NCI-H2029 (cell line): ENCODE measurements around the gene KDM2A.

Experiments used
- DNase-seq: peaks from one replicate; lab custom pipeline; 2025; lab: John Stamatoyannopoulos, UW

The KDM2A gene

DNA sequence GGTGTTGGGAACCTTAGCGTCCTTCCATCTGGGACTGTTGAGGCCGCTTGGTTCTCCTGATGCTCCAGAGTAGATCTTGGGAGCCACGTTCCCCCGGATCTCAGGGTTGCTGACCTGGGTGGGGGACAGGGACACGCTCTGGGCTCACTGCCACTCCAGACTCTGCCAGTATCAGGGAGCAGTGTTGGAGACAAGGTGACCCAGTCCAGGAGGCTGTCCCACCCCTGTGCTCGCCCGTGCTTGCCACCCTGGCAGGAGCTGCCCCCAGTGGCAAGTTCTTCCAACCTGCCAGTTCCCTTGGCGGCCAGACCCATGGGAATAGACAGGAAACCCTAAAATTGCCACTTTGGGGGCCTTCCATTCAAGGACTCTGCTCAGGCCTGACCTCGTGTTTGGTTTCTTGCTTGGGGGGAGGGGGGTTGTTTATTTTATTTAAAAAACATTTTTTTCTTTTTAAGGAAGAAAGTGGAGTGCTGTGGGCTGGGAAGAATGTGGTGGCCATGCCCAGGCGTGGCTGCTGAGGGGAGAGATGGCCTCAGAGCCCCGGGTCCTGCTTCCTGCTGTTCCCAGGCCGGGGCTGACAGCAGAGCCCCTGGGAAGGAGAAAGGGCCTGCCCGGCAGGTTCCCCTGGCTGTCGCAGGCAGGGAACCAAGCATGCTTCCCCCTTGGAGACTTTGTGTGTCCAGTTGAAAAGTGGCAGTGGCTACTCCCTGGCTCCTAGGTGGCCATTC, 154.4 kb downstream of the KDM2A start:
- no peak for DNase-seq

GRCh38 chr11:67274768-67275605, 155.9 kb downstream of the KDM2A start:
- no peak for DNase-seq

DNA sequence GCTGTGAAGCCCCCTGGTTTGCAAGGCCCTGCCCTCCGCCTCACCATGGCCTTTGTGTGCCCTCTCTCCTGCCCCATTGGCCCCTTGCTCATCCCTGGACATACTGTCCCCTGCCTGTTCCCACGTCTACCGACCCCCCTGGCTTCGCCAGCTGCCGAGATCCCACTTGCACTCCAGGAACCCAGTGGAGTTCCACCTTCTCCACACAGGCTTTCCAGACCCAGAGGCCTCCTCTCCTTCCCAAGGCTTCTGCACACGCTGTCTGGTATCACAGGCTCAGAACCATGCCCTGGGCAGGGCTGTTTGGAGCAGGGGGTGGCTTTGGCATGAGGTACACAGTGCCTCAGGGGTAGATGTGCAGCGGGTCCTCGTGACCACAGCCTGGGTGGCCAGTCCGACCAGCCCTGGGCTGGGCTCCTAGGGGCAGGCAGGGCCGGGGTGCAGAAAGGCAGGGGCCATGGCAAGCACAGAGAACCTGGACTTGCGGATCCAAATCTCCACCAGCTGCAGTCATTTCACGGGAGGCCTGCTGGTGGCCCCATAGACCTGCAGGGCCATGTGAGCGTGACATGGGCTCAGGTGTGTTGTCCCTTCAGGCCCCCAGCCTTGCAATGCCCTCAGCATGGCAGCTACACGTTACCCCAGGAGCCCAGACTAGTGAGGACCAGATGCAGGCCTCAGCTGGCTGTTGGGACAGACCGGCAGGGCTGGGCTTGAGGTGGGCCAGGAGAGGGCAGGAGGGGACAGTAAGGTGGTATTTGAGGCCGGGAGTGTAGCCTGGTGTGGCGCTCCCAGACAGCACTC, 156.7 kb downstream of the KDM2A start:
- DNase-seq: no peak

DNA sequence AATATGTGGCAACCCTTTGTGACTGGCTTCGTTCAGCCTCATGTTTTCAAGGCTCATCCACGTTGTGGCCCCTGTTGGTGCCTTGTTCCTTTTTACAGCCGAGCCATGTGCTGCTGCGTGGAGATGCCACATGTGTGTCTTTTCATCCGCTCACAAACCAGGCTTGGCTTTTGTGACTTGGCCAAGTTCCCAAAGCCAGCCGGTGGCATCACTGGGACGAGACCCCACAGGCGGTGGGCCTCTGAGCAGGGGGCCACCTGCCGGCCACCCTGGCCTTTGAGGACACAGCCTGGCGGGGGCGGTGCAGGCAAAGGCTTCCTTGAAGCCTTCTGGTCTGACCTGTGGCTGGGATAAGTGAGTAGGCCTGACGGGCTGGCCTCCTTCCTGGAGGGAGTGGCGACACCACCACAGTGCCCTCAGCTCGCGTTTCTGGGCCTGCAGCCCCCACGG, 157.7 kb downstream of the KDM2A start:
- DNase-seq: no peak

DNA sequence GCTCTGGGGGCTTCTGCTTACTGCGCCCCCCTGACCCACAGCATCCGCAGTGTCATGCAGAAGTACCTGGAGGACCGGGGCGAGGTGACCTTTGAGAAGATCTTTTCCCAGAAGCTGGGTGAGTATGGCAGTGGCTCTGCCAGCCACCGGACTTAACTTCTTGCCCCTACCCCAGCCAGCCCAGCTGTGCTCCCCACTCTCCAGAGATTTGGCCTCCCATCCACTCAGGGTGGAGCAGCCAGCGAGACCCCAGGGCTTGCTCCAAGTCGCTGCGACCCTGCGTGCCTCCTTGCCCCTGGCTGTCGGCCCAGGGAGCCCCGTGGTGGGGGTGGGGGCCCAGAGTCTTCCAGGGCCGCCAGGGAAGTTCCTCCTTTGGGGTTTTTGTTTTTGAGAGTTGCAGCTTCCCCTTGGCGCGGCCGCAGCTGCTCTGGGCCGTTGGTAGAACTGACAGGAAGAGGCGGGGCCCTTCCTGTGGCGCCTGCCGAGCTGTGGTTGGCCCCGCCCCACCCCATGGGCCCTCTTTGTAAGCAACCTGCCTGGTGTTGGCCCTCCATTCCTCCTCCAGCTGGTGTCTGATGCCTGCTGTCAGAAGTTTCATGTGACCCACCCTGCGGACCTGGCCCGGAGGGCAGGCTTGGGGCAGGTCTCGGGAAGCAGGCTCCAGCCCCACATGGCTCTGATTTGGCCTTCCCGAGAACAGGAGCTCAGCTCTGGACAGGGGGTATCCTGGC, 158.3 kb downstream of the KDM2A start:
- peak; percentile 79 for DNase-seq

GRCh38 chr11:67278135-67278938, 159.3 kb downstream of the KDM2A start:
- no peak for DNase-seq

DNA sequence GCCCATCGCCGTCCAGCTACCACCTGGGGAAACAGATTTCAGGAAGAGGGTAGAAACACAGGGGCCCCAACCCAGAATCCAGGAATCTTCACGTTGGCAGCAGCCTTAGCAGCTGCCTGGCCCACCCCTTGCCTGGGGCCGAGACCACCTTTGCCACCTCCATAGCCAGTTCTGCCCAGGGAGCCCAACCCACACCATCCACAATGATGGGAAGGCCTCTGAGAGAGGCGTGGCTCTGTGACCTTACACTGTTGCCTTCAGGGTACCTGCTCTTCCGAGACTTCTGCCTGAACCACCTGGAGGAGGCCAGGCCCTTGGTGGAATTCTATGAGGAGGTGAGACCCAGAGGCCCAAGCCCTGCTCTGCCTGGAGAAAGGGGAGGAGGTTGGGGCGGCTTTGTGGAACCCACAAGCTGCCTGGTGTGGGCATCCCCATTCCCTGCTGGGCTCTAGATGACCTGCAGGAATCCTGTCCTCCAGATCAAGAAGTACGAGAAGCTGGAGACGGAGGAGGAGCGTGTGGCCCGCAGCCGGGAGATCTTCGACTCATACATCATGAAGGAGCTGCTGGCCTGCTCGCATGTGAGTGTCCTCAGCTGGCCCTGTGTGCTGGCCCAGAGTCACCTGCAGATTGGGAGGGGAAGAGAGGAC, 160.0 kb downstream of the KDM2A start:
- DNase-seq: no peak

DNA sequence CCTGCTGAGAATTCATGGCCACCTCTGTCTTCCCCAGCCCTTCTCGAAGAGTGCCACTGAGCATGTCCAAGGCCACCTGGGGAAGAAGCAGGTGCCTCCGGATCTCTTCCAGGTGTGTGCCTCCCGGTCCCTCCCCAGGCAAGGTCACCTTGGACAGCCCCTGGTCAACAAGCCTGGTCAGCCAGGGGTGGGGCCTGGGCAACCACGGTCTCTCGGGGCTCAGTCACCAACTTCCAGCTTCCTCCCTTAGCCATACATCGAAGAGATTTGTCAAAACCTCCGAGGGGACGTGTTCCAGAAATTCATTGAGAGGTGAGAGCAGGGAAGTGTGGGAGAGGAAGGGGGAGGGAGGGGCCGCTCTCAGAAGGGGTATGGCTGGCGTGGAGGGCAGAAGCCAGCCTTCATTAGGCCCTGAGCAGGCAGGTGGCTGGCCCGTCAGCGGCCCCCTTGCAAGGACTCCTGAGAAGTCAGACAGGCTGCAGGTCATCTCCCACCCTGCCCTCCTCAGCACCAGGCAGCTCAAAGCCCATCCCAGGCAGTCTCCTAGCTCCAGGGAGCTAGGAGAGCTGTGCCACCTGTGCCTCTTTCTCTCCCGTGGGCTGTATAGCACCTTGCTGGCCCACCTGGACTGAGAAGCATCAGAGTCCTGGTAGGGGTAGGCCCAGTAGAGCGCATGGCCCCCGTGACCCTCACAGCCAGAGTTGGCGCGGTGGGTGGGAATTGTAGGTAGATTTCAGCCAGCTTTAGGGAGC, 160.7 kb downstream of the KDM2A start:
- DNase-seq: no peak

DNA sequence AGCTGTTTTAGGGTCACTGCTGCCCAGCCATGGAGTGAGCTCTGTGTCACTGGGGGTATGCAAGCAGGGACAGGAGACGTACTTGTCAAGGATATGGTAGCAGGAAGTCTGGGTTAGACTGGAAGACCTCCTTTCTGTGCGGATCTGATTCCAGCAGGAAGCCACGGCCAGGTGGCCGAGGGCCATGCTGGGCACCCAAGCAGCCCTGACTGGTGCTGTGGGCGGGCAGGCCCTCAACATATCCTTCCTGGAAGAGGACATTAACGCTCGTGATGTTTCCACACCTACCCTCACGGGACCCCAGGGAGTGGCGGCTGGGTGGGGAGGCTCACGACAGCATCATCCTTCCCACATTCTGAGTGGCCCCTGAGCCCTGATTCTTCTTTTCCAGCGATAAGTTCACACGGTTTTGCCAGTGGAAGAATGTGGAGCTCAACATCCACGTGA, 161.3 kb downstream of the KDM2A start:
- no peak for DNase-seq

- DNase-seq: no peak
Observed at GRCh38 chr11:67280788-67281551, 161.9 kb downstream of the KDM2A start.

GRCh38 chr11:67281552-67282150, 162.6 kb downstream of the KDM2A start:
- no peak for DNase-seq

- DNase-seq: no peak
Observed at GRCh38 chr11:67282155-67282875, 163.3 kb downstream of the KDM2A start.

DNA sequence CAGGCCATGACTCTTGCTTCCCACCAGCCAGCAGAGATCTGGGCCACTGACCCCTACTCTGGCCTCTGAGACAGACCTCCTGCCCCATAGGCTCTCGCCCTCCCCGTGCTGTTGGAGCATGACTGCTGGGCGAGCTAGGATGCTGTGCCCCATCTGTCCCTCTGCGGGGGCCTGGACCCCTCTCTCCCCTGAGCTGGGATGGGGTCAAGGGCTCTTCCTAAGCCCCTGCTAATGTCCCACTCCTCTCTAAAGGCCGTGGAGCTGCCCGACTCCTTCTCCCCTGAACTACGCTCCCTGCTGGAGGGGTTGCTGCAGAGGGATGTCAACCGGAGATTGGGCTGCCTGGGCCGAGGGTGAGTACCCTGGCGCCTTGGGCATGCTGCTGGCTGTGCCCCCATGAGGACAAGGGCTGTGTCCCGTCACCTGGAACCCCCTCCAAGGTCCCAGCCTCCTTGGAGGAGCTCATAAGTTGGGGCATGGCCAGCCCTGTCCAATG, 163.9 kb downstream of the KDM2A start:
- DNase-seq: no peak

- no peak for DNase-seq
Observed at GRCh38 chr11:67283481-67283963, 164.5 kb downstream of the KDM2A start.

GRCh38 chr11:67284811-67285540, 165.9 kb downstream of the KDM2A start:
- no peak for DNase-seq
